Type B pancreatic cell (in vitro differentiated cells): ENCODE measurements around the gene SLC9A9. TPM values are rescaled to one million over a fixed set of nuclear protein-coding genes. Genes with fewer than 3 reads are reported as not detected.

Experiments
- DNase-seq: peaks from one replicate; pipeline ENCODE4 v3.0.0; 2021; ENCODE audit warnings: mixed read lengths; ENCODE audit not compliant: unreplicated experiment; ENCODE audit errors: extremely low spot score
- H3K27ac Mint-ChIP-seq: 2 replicates; pipeline ENCODE4 v1.8.0; 2021; ENCODE audit warnings: mild to moderate bottlenecking, mixed read lengths
- H3K27me3 Mint-ChIP-seq: 2 replicates; pipeline ENCODE4 v1.8.0; 2021; ENCODE audit warnings: mixed read lengths
- H3K36me3 Mint-ChIP-seq: 2 replicates; pipeline ENCODE4 v1.8.0; 2021; ENCODE audit warnings: mixed read lengths
- H3K4me1 Mint-ChIP-seq: one replicate; pipeline ENCODE4 v1.8.0; 2021; ENCODE audit warnings: mixed read lengths; ENCODE audit not compliant: unreplicated experiment
- H3K4me3 Mint-ChIP-seq: 2 replicates; pipeline ENCODE4 v1.8.0; 2021; ENCODE audit warnings: mild to moderate bottlenecking, mixed read lengths
- H3K9me3 Mint-ChIP-seq: 2 replicates; pipeline ENCODE4 v1.8.0; 2021; ENCODE audit warnings: mixed read lengths
- total RNA-seq: library from RNA; stranded (reverse); gene quantifications from 2 replicates; pipeline ENCODE4 v1.2.1, GENCODE V29; 2021; ENCODE audit warnings: low replicate concordance
- TF ChIP-seq, protein P1 (sequence below): fragments of 200-600 bp; sonication (generic); conservative IDR thresholded peaks from 2 replicates; pipeline ENCODE4 v1.5.0; 2021; ENCODE audit warnings: antibody characterized with exemption, mild to moderate bottlenecking

Gene SLC9A9
- total RNA-seq, 1 donor from 2014 or later = 2.7 TPM

DNA sequence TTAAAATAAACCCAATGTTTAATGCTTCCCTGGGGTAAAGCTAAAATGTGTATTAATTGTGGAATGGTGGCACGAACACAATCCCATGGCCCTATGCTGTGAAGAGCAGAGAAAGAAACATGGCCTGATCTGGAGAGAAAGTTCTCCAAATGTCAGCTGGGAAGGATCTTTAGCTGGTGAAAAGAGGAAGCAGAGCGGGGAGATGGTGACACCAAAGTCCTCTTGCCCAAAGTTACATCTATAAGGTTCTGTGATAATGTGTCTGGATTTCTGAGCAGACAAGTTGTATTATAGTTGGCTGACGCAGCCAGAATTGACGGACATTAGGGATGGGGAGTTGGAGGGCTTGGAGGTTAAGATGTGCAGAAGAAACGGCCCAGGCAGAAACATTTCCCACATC is 532.5 kb downstream of the SLC9A9 start:
- TF ChIP-seq, protein P1, sequence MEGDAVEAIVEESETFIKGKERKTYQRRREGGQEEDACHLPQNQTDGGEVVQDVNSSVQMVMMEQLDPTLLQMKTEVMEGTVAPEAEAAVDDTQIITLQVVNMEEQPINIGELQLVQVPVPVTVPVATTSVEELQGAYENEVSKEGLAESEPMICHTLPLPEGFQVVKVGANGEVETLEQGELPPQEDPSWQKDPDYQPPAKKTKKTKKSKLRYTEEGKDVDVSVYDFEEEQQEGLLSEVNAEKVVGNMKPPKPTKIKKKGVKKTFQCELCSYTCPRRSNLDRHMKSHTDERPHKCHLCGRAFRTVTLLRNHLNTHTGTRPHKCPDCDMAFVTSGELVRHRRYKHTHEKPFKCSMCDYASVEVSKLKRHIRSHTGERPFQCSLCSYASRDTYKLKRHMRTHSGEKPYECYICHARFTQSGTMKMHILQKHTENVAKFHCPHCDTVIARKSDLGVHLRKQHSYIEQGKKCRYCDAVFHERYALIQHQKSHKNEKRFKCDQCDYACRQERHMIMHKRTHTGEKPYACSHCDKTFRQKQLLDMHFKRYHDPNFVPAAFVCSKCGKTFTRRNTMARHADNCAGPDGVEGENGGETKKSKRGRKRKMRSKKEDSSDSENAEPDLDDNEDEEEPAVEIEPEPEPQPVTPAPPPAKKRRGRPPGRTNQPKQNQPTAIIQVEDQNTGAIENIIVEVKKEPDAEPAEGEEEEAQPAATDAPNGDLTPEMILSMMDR = no peak

GRCh38 chr3:143314251-143315093 is 533.8 kb downstream of the SLC9A9 start:
- TF ChIP-seq, protein P1 = no peak
- Mint-ChIP-seq H3K9me3 (no peaks in the 10 kb centered on the region), H3K4me1 (peaks cover 22% of the 10 kb centered on the region), H3K36me3 (no peaks in the 10 kb centered on the region), H3K4me3 (no peak overlapping the region), H3K27me3 (peaks cover 13% of the 10 kb centered on the region), H3K27ac (peak overlapping the region; percentile 40)
- no peak for DNase-seq

More for the DNA sequence above, 532.5 kb downstream of the SLC9A9 start:
- H3K9me3 Mint-ChIP-seq = peaks cover 4% of the 10 kb centered on the region
- peaks cover 14% of the 10 kb centered on the region for H3K27me3 Mint-ChIP-seq
- H3K27ac Mint-ChIP-seq = no peak overlapping the region
- H3K4me3 Mint-ChIP-seq = no peak overlapping the region
- H3K4me1 Mint-ChIP-seq = peaks cover 23% of the 10 kb centered on the region
- peaks cover 1% of the 10 kb centered on the region for H3K36me3 Mint-ChIP-seq
- DNase-seq = no peak

DNA sequence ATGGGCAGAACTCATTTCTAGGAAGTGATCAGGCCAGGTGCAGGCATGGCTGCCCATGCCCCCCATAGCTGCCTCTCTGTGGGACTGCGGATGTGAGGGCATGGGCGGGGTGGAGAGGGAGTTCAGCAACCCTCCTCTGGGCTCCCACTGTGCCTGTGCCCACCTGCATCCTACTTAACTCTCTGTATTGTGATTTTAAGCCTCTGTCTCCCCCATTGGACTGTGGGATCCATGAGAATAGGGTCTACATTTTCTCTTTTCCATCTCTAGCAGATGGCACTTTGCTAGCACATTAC is 534.4 kb downstream of the SLC9A9 start:
- DNase-seq = no peak
- peaks cover 24% of the 10 kb centered on the region for H3K4me1 Mint-ChIP-seq
- H3K27me3 Mint-ChIP-seq = peaks cover 13% of the 10 kb centered on the region
- no peaks in the 10 kb centered on the region for H3K36me3 Mint-ChIP-seq
- TF ChIP-seq, protein P1 = no peak
- H3K9me3 Mint-ChIP-seq = no peaks in the 10 kb centered on the region
- no peak overlapping the region for H3K27ac Mint-ChIP-seq
- no peak overlapping the region for H3K4me3 Mint-ChIP-seq

GRCh38 chr3:143313025-143313892 is 535.0 kb downstream of the SLC9A9 start:
- Mint-ChIP-seq H3K36me3 (no peaks in the 10 kb centered on the region), H3K9me3 (no peaks in the 10 kb centered on the region), H3K27me3 (peaks cover 10% of the 10 kb centered on the region), H3K4me1 (peaks cover 26% of the 10 kb centered on the region), H3K27ac (no peak overlapping the region), H3K4me3 (no peak overlapping the region)
- TF ChIP-seq, protein P1 = no peak
- DNase-seq = no peak

DNA sequence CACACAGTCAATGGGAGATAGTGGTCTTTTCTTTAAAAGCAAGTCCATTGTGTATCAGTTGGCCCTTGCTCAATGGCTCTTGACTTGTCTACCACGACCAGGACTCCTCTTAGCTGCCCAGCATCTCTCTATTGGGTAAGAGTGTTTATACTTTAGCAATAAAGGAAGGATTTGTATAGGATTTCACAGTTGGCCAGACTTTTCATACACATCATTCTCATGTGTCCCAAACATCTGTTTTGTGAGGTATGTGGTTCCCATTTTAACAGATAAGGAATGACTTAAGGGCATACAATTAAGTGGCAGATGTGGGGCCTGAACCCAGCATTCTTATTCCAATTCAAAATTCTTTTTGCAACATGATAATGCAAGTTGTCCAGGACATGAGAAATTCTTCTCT is 537.2 kb downstream of the SLC9A9 start:
- H3K9me3 Mint-ChIP-seq = no peaks in the 10 kb centered on the region
- peaks cover 31% of the 10 kb centered on the region for H3K4me1 Mint-ChIP-seq
- H3K4me3 Mint-ChIP-seq = no peak overlapping the region
- no peak for DNase-seq
- no peak overlapping the region for H3K27ac Mint-ChIP-seq
- TF ChIP-seq, protein P1 = no peak
- H3K36me3 Mint-ChIP-seq = no peaks in the 10 kb centered on the region
- H3K27me3 Mint-ChIP-seq = peaks cover 6% of the 10 kb centered on the region
